ENCODE results near the gene ADISSP.

- TF ChIP-seq CTCF (IDR thresholded peaks at IDR 0.05; ENCODE audit: extremely low read depth in 1 of 2, insufficient read depth in 1 of 2, low read depth in 1 of 2, low read length in 2 of 2) (peak in 1 of 2 donors; percentile 49), MAX (IDR thresholded peaks at IDR 0.05; ENCODE audit: insufficient read depth, insufficient read length) (no peak), POLR2AphosphoS5 (IDR thresholded peaks at IDR 0.05; ENCODE audit: insufficient read depth, low read depth, low read length) (peak; percentile 57), POLR2A (IDR thresholded peaks at IDR 0.05; ENCODE audit: low read depth, low read length) (peak; percentile 61), EZH2 (IDR thresholded peaks at IDR 0.05; ENCODE audit: borderline replicate concordance, low read depth, low read length, severe bottlenecking) (no peak), FOS (IDR thresholded peaks at IDR 0.05; ENCODE audit: borderline replicate concordance, insufficient read depth, low read length) (no peak), JUN (IDR thresholded peaks at IDR 0.05; ENCODE audit: borderline replicate concordance, insufficient read depth, insufficient read length, low read depth) (no peak), MYC (IDR thresholded peaks at IDR 0.05; ENCODE audit: low read depth, low read length) (no peak), GATA2 (IDR thresholded peaks at IDR 0.05; ENCODE audit: insufficient read depth, insufficient read length, low read depth, low read length) (no peak)
These were observed 28.2 kb upstream of the ADISSP start, which contains the start of gene CDC25B for GRCh38 chr20:3795511-3796468.

Data from endothelial cell of umbilical vein (primary cell).